Upper lobe of left lung (tissue), 4 donors: ENCODE results near the gene TGFB1.

Experiments used
- EP300 ChIP-seq, 4 donors: sonication (generic); formaldehyde crosslinking; IDR thresholded peaks; one replicate each; pipeline ENCODE4 v1.5.1; 2017; ENCODE audit warnings: antibody characterized with exemption in 4 of 4, control low read depth in 2 of 4
- POLR2A ChIP-seq, 4 donors: fragments of 450-650 bp; IDR thresholded peaks; one replicate each; pipeline ENCODE4 v1.5.1; 2016 to 2017; ENCODE audit warnings: antibody characterized with exemption in 4 of 4, mild to moderate bottlenecking in 2 of 4
- TF ChIP-seq, protein P1 (sequence below), 6 experiments: fragments of 450-650 bp in 4 of 6; fragments of 200-600 bp in 2 of 6; sonication (generic) in 2 of 6; IDR thresholded peaks; one replicate each; pipeline ENCODE4 v1.5.1; 2016 to 2019; ENCODE audit warnings: antibody characterized with exemption in 6 of 6

DNA sequence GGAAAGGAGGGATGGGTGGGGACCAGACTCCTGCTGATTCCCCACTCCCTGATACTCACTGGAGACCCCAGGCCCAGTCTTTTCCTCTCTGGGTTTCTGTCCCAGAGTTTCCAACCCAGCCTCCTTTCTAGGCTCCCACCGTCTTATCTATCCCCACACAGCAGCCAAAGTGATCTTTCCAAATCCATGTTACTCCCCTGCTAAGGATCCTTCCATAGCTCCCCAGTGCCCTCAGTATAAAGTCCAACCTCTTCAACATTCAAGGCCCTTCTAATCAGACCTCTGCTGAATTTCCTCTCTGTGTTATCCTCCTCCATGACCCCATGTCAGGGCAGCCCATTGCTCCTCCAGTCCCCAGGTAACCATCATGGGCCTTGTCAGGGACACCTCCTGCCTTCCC lies 1.3 kb upstream of the TGFB1 start:
- no peak for TF ChIP-seq EP300 (IDR thresholded peaks at IDR 0.05)
- TF ChIP-seq POLR2A (IDR thresholded peaks at IDR 0.05), result no peak
- TF ChIP-seq, protein P1, sequence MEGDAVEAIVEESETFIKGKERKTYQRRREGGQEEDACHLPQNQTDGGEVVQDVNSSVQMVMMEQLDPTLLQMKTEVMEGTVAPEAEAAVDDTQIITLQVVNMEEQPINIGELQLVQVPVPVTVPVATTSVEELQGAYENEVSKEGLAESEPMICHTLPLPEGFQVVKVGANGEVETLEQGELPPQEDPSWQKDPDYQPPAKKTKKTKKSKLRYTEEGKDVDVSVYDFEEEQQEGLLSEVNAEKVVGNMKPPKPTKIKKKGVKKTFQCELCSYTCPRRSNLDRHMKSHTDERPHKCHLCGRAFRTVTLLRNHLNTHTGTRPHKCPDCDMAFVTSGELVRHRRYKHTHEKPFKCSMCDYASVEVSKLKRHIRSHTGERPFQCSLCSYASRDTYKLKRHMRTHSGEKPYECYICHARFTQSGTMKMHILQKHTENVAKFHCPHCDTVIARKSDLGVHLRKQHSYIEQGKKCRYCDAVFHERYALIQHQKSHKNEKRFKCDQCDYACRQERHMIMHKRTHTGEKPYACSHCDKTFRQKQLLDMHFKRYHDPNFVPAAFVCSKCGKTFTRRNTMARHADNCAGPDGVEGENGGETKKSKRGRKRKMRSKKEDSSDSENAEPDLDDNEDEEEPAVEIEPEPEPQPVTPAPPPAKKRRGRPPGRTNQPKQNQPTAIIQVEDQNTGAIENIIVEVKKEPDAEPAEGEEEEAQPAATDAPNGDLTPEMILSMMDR (IDR thresholded peaks at IDR 0.05), result no peak
